GM12878 (cell line): ENCODE measurements around the gene NECTIN1. TPM values are rescaled to one million over a fixed set of nuclear protein-coding genes. Genes with fewer than 3 reads are reported as not detected.

ENCODE experiments used
- ATAC-seq: fragments of 200-7000 bp; cut with Tn5 transposase; 3 replicates; pipeline ENCODE4 v1.9.1; 2020; ENCODE audit warnings: mild to moderate bottlenecking, moderate library complexity
- BruUV-seq: library from RNA; stranded (reverse); fragments of 400-500 nt; replicated peaks from 2 replicates; lab custom pipeline; 2021; lab: Mats Ljungman, UMichigan
- CTCF ChIA-PET: fragments of 300-600 bp; sonication (Branson Sonifier 250); formaldehyde crosslinking; extraction: SDS; loops from one replicate; lab custom pipeline; 2021; ENCODE audit warnings: inconsistent platforms; lab: Yijun Ruan, JAX
- POLR2A ChIA-PET: fragments of 350-600 bp; formaldehyde crosslinking; extraction: SDS; loops from one replicate; lab custom pipeline; 2021; ENCODE audit warnings: inconsistent platforms; lab: Charles Lee
- RAD21 ChIA-PET: fragments of 300-600 bp; sonication (Branson Sonifier 250); formaldehyde crosslinking; loops from one replicate; lab custom pipeline; 2023; ENCODE audit warnings: antibody characterized with exemption; ENCODE audit not compliant: unreplicated experiment; lab: Charles Lee
- SMC1A ChIA-PET: fragments of 300-600 bp; sonication (Branson Sonifier 250); formaldehyde crosslinking; loops from one replicate; lab custom pipeline; 2023; ENCODE audit not compliant: unreplicated experiment, uncharacterized antibody; lab: Charles Lee
- DNase-seq: peaks from one replicate; pipeline ENCODE4 v3.0.0-alpha.2; 2011; ENCODE audit warnings: low read depth, low spot score
- FAIRE-seq: peaks from 3 replicates; lab custom pipeline; 2011; peaks lifted over from hg19 to GRCh38; lab: Jason Lieb, UNC
- H2AFZ ChIP-seq: 2 replicates; pipeline ENCODE4 v1.6.0; 2011; ENCODE audit warnings: low read depth, low read length, control low read depth; ENCODE audit not compliant: control insufficient read depth
- H3K27ac ChIP-seq: 2 replicates; pipeline ENCODE4 v1.5.1; 2011; ENCODE audit warnings: control low read depth; ENCODE audit not compliant: control insufficient read depth, insufficient read depth
- H3K27me3 ChIP-seq, 2 experiments: replicated peaks in 1 of 2; 2 replicates each; pipeline versions ENCODE4 v1.6.0 to v1.6.1; 2011; ENCODE audit warnings: low read length in 1 of 2; ENCODE audit not compliant: control insufficient read depth in 2 of 2, insufficient read depth in 2 of 2
- H3K36me3 ChIP-seq, 2 experiments: 2 replicates each; pipeline ENCODE4 v1.5.1; 2011; ENCODE audit warnings: low read length in 1 of 2; ENCODE audit not compliant: control insufficient read depth in 2 of 2, insufficient read depth in 2 of 2
- H3K4me1 ChIP-seq: 2 replicates; pipeline ENCODE4 v1.6.1; 2011; ENCODE audit warnings: mild to moderate bottlenecking, low read length, moderate library complexity, mixed read lengths; ENCODE audit not compliant: control insufficient read depth, insufficient read depth
- H3K4me2 ChIP-seq: 2 replicates; pipeline ENCODE4 v1.6.0; 2011; ENCODE audit warnings: control low read depth; ENCODE audit not compliant: control insufficient read depth, insufficient read depth
- H3K4me3 ChIP-seq: fragments of 200-600 bp; sonication (generic); 2 replicates; pipeline ENCODE4 v1.5.1; 2016
- H3K79me2 ChIP-seq: 2 replicates; pipeline ENCODE4 v1.6.0; 2011; ENCODE audit warnings: low read length; ENCODE audit not compliant: control insufficient read depth, insufficient read depth
- H3K9ac ChIP-seq: 2 replicates; pipeline ENCODE4 v1.8.0; 2011; ENCODE audit warnings: low read length, control low read depth, mixed read lengths; ENCODE audit not compliant: control insufficient read depth, insufficient read depth
- H3K9me3 ChIP-seq: replicated peaks from 3 replicates; pipeline ENCODE4 v1.5.1; 2011; ENCODE audit warnings: mild to moderate bottlenecking, low read length; ENCODE audit not compliant: control insufficient read depth, insufficient read depth
- H4K20me1 ChIP-seq: 2 replicates; pipeline ENCODE4 v1.6.0; 2011; ENCODE audit not compliant: control insufficient read depth, insufficient read depth
- BCL11A ChIP-seq: IDR thresholded peaks from 2 replicates; pipeline ENCODE4 v1.6.1; 2011; ENCODE audit warnings: low read depth, low read length
- BCL3 ChIP-seq: IDR thresholded peaks from 2 replicates; pipeline ENCODE4 v1.6.1; 2011; ENCODE audit warnings: borderline replicate concordance, low read depth, mild to moderate bottlenecking, moderate library complexity, low read length; ENCODE audit not compliant: insufficient read depth, poor library complexity, severe bottlenecking
- BMI1 ChIP-seq: fragments of 450-650 bp; IDR thresholded peaks from 2 replicates; pipeline ENCODE4 v1.6.1; 2016; ENCODE audit warnings: mild to moderate bottlenecking, moderate library complexity, borderline replicate concordance
- CBX5 ChIP-seq: sonication (generic); IDR thresholded peaks from 2 replicates; pipeline ENCODE4 v1.6.1; 2016; ENCODE audit warnings: low read depth, moderate library complexity, mild to moderate bottlenecking, inconsistent platforms
- DPF2 ChIP-seq: fragments of 450-650 bp; IDR thresholded peaks from 2 replicates; pipeline ENCODE4 v1.6.1; 2017; ENCODE audit warnings: mild to moderate bottlenecking
- EED ChIP-seq: sonication (generic); IDR thresholded peaks from 2 replicates; pipeline ENCODE4 v1.6.1; 2016; ENCODE audit warnings: antibody characterized with exemption, low read depth
- FOXK2 ChIP-seq: fragments of 450-650 bp; IDR thresholded peaks from 2 replicates; pipeline ENCODE4 v1.6.1; 2017; ENCODE audit warnings: mild to moderate bottlenecking, moderate library complexity
- IKZF1 ChIP-seq: fragments of 450-650 bp; conservative IDR thresholded peaks from 2 replicates; pipeline ENCODE4 v1.6.1; 2017; ENCODE audit warnings: antibody characterized with exemption, mild to moderate bottlenecking
- JUNB ChIP-seq: IDR thresholded peaks from 2 replicates; pipeline ENCODE4 v1.6.1; 2016; ENCODE audit warnings: antibody characterized with exemption, mild to moderate bottlenecking
- NFIC ChIP-seq: IDR thresholded peaks from 2 replicates; pipeline ENCODE4 v1.6.1; 2012; ENCODE audit warnings: low read depth, mild to moderate bottlenecking, inconsistent platforms, low read length, moderate library complexity
- PKNOX1 ChIP-seq: fragments of 450-650 bp; IDR thresholded peaks from 2 replicates; pipeline ENCODE4 v1.6.1; 2016; ENCODE audit warnings: mild to moderate bottlenecking
- PML ChIP-seq: IDR thresholded peaks from 2 replicates; pipeline ENCODE4 v1.6.1; 2012; ENCODE audit warnings: low read length, inconsistent platforms
- RUNX3 ChIP-seq: IDR thresholded peaks from 2 replicates; pipeline ENCODE4 v1.6.1; 2012; ENCODE audit warnings: low read length, inconsistent platforms
- SP1 ChIP-seq: IDR thresholded peaks from one replicate; pipeline ENCODE4 v1.6.1; 2011; ENCODE audit warnings: low read depth, low read length
- ZBTB11 ChIP-seq: fragments of 450-650 bp; formaldehyde crosslinking; IDR thresholded peaks from 2 replicates; pipeline ENCODE4 v1.5.0; 2022; ENCODE audit warnings: mild to moderate bottlenecking, missing genetic modification characterization
- WGBS: methylation state at CpG from one replicate; pipeline ENCODE4 v1.1.6; 2016; ENCODE audit warnings: low lambda C conversion rate; ENCODE audit not compliant: insufficient replicate concordance, insufficient coverage; ENCODE audit errors: missing lambda C conversion rate; 5-methylcytosine and 5-hydroxymethylcytosine counted together
- in situ Hi-C: fragments of 300-500 bp; cut with MboI; formaldehyde crosslinking; loops from 9 replicates; pipeline ENCODE4 v1.14.3; 2018; ENCODE audit warnings: mixed read lengths
- intact Hi-C: fragments of 100-400 bp; cut with micrococcal nuclease; formaldehyde crosslinking; loops from one replicate; pipeline ENCODE4 v1.14.2; 2022; ENCODE audit not compliant: unreplicated experiment
- polyA plus RNA-seq, 11 experiments: library from polyadenylated mRNA; depleted of rRNA in 4 of 11; unstranded in 6 of 11; stranded (reverse) in 5 of 11; fragments of >200 nt; fragmentation: Nextera tagmentation in 4 of 11; fragmentation: Illumina TruSeq in 1 of 11; extraction: Ambion mirVana in 4 of 11; extraction: Trizol in 1 of 11; gene quantifications; 1 replicate in 1 of 11; 2 replicates in 10 of 11; pipeline versions ENCODE4 v1.2.1 to v1.2.3, GENCODE V29; 2011 to 2016; ENCODE audit warnings: inconsistent platforms in 2 of 11, missing spikeins in 2 of 11, low read depth in 1 of 11
- total RNA-seq, 4 experiments: library from RNA; depleted of rRNA in 3 of 4; stranded (reverse); fragments of >200 nt in 3 of 4; fragmentation: Illumina TruSeq in 1 of 4; extraction: Trizol in 1 of 4; gene quantifications; 2 replicates each; pipeline versions ENCODE4 v1.2.1 to v1.2.3, GENCODE V29; 2013 to 2021
- TF ChIP-seq, protein P1 (sequence below): fragments of 450-650 bp; IDR thresholded peaks from 2 replicates; pipeline ENCODE4 v1.6.1; 2018; ENCODE audit warnings: mild to moderate bottlenecking, low read depth, moderate library complexity; ENCODE audit not compliant: partially characterized antibody

NECTIN1 gene
- total and polyA plus RNA-seq, 10 of the 15 experiments (the other 5 are each of a cell fraction or from before 2014, with no cell fraction given) = 0.97 to 9.2 (median 2.3) TPM

GRCh38 chr11:119759324-119759723, 30.3 kb upstream of the NECTIN1 start:
- in situ Hi-C loops = no loop called here
- peak; percentile 90 for ATAC-seq
- Histone ChIP-seq H3K9me3 (no peaks in the 10 kb centered on the region; the same call in 2 of the 3 replicates), H3K9ac (no peak overlapping the region), H3K27ac (no peak overlapping the region), H2AFZ (no peak overlapping the region), H3K4me2 (peak overlapping the region; percentile 41; the same call in 1 of the 2 replicates), H4K20me1 (no peaks in the 10 kb centered on the region), H3K4me3 (no peak overlapping the region), H3K4me1 (peaks cover 7% of the 10 kb centered on the region; the same call in 1 of the 2 replicates), H3K79me2 (peaks cover 5% of the 10 kb centered on the region), H3K27me3 (no peaks in the 10 kb centered on the region), H3K36me3 (no peaks in the 10 kb centered on the region; a peak in 1 of 4 replicates)
- ChIA-PET RAD21 (interaction anchor here (1.6 kb wide), 1 partner anchor 30 kb away, joined by 5 read pairs; the partner anchor contains the start of gene NECTIN1), SMC1A (interaction anchor here (0.7 to 2.3 kb wide), 9 partner anchors 10 to 626 kb away, joined by 3 to 9 read pairs (median 4); partner anchors contain the start of gene NECTIN1), CTCF (interaction anchor here (0.8 to 2.4 kb wide), 5 partner anchors 8 to 86 kb away, joined by 3 to 9 read pairs (median 6); no protein-coding TSS in a partner anchor), POLR2A (interaction anchor here (1.0 to 1.2 kb wide), 3 partner anchors 9 to 30 kb away, joined by 3 to 4 read pairs (median 3); partner anchors contain the start of gene NECTIN1)
- no TSS peak for BruUV-seq
- WGBS = 19% methylated on average over 8 of the region's 8 CpGs
- DNase-seq = no peak
- intact Hi-C loops = no loop called here
- FAIRE-seq = peak; percentile 44
- TF ChIP-seq FOXK2 = no peak
- no peak for TF ChIP-seq SP1
- TF ChIP-seq BCL11A = peak; percentile 79; the same call in 1 of the 2 replicates
- TF ChIP-seq, protein P1, sequence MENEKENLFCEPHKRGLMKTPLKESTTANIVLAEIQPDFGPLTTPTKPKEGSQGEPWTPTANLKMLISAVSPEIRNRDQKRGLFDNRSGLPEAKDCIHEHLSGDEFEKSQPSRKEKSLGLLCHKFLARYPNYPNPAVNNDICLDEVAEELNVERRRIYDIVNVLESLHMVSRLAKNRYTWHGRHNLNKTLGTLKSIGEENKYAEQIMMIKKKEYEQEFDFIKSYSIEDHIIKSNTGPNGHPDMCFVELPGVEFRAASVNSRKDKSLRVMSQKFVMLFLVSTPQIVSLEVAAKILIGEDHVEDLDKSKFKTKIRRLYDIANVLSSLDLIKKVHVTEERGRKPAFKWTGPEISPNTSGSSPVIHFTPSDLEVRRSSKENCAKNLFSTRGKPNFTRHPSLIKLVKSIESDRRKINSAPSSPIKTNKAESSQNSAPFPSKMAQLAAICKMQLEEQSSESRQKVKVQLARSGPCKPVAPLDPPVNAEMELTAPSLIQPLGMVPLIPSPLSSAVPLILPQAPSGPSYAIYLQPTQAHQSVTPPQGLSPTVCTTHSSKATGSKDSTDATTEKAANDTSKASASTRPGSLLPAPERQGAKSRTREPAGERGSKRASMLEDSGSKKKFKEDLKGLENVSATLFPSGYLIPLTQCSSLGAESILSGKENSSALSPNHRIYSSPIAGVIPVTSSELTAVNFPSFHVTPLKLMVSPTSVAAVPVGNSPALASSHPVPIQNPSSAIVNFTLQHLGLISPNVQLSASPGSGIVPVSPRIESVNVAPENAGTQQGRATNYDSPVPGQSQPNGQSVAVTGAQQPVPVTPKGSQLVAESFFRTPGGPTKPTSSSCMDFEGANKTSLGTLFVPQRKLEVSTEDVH = no peak
- peak; percentile 82 for TF ChIP-seq RUNX3
- no peak for TF ChIP-seq CBX5
- TF ChIP-seq BMI1 = no peak
- 0 out of 2 replicates have a peak, but pooled peaks have one; percentile 29 for TF ChIP-seq NFIC
- 0 out of 2 replicates have a peak, but pooled peaks have one; percentile 33 for TF ChIP-seq IKZF1
- TF ChIP-seq ZBTB11 = no peak
- TF ChIP-seq PKNOX1 = no peak
- peak; percentile 44; the same call in 1 of the 2 replicates for TF ChIP-seq DPF2
- TF ChIP-seq JUNB = 0 out of 2 replicates have a peak, but pooled peaks have one; percentile 30
- no peak for TF ChIP-seq PML
- TF ChIP-seq EED = peak; percentile 49; the same call in 1 of the 2 replicates
- peak; percentile 74 for TF ChIP-seq BCL3
